NCI-H526 treated with DMSO at 0.1 percent for 48 hours (cell line): ENCODE measurements around the gene P2RY8.
"Not testable (repeated sequence)": the region's sequence is repeated elsewhere in the genome, so short reads cannot be mapped to it uniquely, and the experiment has no call there.

Experiments used
- DNase-seq: peaks from one replicate; lab custom pipeline; 2025; lab: John Stamatoyannopoulos, UW

P2RY8 gene

GRCh38 chrX:1464041-1464970 lies 72.7 kb downstream of the P2RY8 start:
- no peak for DNase-seq

DNA sequence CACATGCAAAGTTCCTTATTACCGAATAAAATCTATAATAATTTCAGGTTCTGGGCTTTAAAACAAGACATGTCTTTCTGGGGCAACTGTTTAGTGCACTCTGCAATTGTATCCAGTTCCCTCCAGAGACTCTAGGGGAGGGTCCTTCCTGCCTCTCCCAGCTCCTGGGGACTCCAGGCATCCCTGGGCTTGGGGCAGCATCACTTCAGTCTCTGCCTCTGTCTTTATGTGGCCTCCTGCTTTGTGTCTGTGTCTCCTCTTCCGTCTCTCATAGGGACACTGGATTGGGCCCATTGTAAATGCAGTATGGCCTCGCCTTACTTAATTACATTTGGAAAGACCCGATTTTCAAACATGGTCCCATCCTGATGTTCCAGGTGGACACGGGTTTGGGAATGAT lies 73.4 kb downstream of the P2RY8 start:
- DNase-seq, result no peak

GRCh38 chrX:1462596-1463251 lies 74.3 kb downstream of the P2RY8 start:
- DNase-seq, result no peak

- no peak for DNase-seq
These were observed 74.9 kb downstream of the P2RY8 start for GRCh38 chrX:1462110-1462509.

DNA sequence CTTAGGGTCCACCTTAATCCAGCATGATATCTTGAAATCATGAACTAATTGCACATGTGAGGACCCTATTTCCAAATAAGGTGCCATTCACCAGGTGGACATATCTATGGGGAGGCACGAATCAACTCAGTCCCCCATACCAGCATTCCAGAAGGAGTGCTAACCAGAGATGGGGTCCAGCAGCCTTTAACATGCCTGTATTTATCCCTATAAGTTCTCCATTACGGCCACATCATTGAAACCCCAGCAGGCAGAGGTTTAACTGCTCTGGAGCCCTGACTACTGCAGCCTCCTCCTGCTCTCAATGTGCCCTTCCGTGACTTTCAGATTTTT lies 81.1 kb downstream of the P2RY8 start:
- no peak for DNase-seq

DNA sequence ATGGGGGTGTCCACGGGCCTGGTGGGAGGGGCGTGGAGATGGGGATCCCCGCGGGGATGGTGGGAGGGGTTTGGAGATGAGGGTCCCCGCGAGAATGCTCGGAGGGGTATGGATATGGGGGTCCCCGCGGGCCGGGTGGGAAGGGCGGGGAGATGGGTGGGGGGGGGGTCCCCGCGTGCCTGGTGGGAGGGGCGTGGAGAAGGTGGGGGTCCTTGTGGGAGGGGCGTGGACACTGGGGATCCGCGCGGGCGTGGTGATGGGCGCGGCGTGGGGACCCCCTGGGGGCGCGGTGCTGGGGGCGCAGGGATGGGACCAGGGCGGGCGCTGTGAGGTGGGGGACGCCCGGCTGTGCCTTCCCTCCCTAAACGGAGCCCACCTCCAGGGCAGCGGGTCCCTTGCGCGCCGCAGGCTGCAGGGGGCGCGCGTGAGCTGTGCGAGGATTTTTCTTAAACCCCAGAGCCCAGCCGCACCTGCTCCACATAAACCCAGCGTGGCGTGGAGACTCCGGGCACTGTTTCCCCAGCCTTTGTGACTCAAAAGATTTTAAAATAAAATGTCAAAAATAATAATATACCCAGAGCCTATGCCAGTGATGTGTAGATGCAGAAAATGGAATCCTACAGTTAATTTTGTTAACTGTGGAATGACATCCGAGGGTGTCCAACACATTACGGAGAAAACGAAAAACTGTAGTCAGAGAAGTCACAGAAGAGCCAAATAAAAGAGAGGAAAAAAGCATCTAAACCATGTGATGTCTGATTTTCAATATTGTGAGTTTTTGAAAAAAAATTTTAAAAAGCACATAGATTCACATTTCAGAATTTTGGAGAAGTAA lies 82.8 kb downstream of the P2RY8 start:
- no peak for DNase-seq

- no peak for DNase-seq
These were observed 83.6 kb downstream of the P2RY8 start for GRCh38 chrX:1453395-1453783.

- DNase-seq, result no peak
These were observed 84.2 kb downstream of the P2RY8 start, which contains the start of gene ASMTL for GRCh38 chrX:1452516-1453394. Gene ASMTL, minus strand, starts transcription at chrX:1452909. Its CDS starts 69 bp downstream, at chrX:1452840.

- no peak for DNase-seq
These were observed 85.1 kb downstream of the P2RY8 start for GRCh38 chrX:1451661-1452515.

- no peak for DNase-seq
These were observed 85.7 kb downstream of the P2RY8 start for GRCh38 chrX:1451251-1451660.

- DNase-seq, result no peak
These were observed 86.4 kb downstream of the P2RY8 start for GRCh38 chrX:1450361-1451161.

- DNase-seq, result no peak
These were observed 87.2 kb downstream of the P2RY8 start for GRCh38 chrX:1449823-1450149.

DNA sequence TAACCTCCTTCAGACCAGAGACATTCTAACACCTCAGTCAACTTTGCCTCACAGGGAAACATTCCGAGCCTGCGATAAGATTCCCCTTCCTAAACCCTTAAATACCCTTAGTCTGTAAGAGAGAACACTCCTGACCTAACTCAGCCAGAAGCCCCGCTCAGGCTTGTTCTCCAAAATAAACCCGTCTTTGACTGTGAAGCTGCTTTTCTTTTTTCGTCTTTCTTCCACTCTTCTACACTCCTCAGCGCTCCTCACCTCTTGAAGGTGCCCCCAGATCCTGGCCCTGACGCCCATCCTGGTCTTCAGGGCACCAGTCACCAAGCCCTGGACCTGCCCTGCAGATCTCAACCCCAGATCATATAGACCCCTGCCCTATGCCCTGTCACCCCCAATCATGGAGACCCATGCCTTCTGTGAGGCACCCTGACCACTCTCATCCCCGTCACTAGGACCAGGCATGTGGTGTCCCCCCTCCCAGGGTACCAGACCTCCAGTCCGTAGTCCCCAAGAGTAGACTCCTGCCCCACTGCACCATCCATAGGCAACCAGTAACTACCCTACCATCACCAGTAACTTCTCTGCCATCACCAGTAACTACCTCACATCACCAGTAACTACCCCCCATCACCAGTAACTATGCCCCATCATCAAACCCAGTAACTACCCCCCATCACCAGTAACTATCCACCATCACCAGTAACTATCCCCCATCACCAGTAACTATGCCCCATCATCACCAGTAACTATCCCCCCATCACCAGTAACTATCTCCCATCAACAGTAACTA lies 87.8 kb downstream of the P2RY8 start:
- no peak for DNase-seq

- DNase-seq, result not testable (repeated sequence)
These were observed 88.4 kb downstream of the P2RY8 start for GRCh38 chrX:1448573-1449001.

DNA sequence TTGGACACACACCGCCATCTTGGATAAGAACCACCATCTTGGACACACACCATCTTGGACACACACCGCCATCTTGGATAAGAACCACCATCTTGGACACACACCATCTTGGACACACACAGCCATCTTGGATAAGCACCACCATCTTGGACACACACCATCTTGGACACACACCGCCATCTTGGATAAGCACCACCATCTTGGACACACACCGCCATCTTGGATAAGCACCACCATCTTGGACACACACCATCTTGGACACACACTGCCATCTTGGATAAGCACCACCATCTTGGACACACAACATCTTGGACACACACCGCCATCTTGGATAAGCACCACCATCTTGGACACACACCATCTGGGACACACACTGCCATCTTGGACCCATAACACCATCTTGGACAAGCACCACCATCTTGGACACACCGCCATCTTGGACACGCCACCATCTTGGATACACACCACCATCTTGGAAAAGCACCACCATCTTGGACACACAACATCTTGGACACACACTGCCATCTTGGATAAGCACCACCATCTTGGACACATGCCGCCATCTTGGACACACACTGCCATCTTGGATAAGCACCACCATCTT lies 88.9 kb downstream of the P2RY8 start:
- DNase-seq, result not testable (repeated sequence)

GRCh38 chrX:1446984-1447968 lies 89.7 kb downstream of the P2RY8 start:
- DNase-seq, result not testable (repeated sequence)
